Measurements from ENCODE around the gene CAPZB. TPM values are rescaled to one million over a fixed set of nuclear protein-coding genes. Genes with fewer than 3 reads are reported as not detected.

The CAPZB gene
- polyA plus RNA-seq, 3 donors, result 229 to 280 (median 234) TPM

DNA sequence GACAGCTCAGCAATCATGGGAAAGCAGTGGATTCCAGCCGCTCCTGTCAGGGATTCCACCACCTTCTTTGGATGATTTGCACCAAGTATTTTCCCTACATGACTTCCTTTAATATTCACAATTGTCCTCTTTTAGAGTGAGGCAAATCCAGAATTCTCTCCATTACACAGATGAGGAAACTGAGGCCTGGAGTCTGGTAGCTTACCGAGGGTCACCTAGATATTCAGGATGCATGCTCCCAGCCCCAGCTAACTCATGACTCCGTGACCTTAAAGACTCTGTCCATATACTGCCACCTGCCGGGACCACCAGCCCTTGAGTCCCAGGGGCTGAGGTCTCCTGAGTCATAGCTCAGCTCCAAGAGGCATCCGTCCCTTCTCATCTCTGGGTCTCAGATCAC lies 80.6 kb downstream of the CAPZB start:
- DNase-seq (ENCODE audit: extremely low read depth in 1 of 11, low read depth in 9 of 11, low spot score in 4 of 11), result no peak

DNA sequence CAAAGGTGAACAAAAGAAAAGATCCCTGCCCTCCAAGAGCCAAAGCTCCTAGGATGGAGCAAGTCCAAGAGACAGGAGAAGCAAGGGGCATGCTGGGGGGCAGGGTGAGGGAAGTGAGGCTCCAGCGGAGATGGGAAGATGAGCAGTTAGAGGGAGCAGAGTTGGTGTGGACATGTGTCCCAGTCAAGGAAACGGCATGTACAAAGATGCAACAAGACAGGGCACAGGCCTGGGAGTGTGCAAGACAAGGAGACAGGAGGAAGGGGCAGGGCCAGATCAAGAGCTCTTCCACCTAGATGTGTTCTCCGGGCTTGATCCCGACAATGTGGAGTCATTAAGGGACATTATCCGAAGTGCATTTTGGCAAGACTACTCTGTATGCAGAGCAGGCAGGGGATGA lies 82.1 kb downstream of the CAPZB start:
- DNase-seq (ENCODE audit: extremely low read depth in 1 of 11, low read depth in 9 of 11, low spot score in 4 of 11), result no peak

DNA sequence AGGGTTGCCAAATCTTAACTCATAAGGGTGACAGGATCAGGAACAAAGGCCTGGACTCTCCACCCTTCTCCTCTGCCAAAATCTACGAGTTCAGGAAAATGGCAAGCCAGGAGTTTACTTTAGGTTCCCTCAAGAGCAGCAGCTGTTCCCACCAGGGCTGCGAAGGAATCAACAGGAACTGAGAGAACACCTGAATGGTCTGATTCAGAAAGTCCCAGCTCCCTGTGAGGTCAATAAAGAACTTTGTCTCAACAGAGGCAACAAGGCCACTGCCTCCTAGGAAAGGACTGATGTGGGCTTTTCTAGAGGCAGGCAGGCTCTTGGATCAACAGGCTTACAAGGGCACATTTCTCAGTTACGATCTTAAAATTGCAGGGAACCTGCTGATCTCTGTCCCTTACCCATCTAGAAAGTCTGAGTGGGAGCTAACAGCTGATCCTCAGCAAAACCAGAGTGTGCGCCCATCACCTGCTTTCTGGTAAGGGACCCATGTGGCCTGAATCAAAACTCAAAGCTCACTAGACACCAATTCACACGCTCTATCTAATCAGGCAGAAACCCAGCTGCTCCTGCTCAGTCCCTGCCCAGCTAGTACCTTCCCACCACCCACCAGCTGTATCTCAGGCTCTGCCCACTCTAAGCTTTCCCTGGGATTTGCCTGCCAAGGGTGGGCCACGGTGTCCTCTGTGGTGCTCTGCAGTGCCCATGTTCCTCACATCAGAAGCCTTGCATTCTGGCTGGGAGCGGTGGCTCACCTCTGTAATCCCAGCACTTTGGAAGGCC lies 83.1 kb downstream of the CAPZB start:
- DNase-seq (ENCODE audit: extremely low read depth in 1 of 11, low read depth in 9 of 11, low spot score in 4 of 11), result no peak

DNA sequence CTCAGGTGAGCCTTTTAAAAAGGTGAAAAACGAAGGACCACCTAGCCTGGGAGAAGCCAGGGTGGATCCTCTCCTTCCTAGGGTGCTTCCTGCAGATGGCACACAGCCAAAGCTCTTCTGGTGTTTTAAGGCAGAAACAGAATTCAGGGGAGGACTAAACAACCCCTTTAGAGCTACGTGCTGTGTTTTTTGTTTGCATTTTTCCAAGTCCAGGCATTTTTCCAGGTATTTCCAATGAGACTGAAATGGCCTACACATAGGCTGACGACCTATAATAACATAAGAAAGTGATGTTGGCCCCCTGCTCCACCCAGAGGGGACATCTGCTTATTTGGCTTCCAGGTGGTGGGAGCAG lies 83.8 kb downstream of the CAPZB start:
- no peak for DNase-seq (ENCODE audit: extremely low read depth in 1 of 11, low read depth in 9 of 11, low spot score in 4 of 11)

DNA sequence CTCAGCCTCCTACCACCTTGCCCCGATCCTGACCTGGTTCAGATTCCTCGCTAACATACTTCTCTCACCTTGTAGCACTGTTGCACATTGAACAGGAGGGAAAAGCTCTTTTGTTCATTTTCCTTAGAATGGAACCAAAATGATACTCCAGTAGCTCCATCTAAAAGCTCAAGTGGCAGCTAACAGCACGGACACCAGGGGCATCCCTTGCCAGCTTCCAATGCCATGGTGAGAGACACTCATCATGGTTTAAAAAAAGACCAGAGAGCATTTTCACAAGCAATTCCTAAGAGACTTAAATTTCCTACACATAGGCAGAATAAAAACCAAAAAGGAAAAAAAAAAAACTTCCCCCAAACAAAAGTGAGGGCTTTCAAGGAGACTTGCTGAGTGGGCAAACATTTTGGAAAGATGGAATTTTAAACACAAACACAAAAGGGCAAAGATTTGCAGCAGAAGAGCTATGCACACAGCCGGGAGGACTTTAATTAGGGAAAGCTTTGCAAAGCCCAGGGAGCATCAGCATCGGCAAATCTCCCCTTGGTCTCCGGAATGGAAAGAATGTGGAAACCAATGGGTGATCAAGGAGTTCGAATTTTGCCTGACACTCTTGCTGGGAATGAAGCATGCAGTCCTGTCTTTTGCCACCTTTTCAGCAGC lies 84.3 kb downstream of the CAPZB start:
- no peak for DNase-seq (ENCODE audit: extremely low read depth in 1 of 11, low read depth in 9 of 11, low spot score in 4 of 11)

DNA sequence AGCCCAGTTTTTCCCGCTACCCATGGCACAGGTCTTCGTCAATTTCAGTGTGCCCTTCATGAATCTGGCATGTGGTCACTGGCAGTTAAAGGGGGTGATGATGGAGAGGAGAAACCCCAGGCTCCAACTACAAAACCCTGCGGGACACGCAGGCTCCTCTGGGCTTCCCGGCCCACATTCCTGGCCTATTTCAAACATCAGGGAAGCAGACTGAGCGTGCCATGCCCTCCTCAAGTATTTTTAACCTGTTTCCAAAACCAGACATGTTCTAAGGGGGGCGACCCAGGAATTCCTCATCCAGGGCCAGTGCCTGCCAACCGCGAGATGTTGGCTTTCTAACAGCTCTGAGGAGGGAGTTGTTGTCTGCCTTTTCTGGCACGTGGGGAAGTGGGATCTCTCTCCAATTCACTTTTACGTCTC lies 85.1 kb downstream of the CAPZB start:
- DNase-seq (ENCODE audit: extremely low read depth in 1 of 11, low read depth in 9 of 11, low spot score in 4 of 11), result no peak

DNA sequence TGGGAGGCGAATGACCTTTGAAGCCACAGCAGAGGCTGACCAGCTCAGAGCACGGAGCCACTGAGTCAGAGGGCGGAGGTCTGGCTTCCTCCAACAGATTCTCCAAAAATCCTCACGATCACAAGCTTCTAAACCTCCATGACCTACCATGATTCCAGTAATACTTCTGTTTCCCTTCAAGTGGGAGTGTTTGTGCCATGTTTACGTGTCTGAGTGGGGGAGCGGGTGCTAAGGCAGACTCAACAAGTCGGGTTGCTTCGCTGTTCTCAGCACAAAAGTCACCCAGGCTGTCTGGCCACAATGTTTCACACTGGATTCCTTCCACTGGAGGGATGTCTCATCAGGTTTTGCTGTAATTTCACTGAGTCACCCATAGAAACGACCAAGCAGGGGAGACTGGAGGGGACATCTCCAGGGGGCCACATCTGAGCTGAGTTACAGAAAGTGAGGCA lies 87.0 kb downstream of the CAPZB start:
- no peak for DNase-seq (ENCODE audit: extremely low read depth in 1 of 11, low read depth in 9 of 11, low spot score in 4 of 11)

DNA sequence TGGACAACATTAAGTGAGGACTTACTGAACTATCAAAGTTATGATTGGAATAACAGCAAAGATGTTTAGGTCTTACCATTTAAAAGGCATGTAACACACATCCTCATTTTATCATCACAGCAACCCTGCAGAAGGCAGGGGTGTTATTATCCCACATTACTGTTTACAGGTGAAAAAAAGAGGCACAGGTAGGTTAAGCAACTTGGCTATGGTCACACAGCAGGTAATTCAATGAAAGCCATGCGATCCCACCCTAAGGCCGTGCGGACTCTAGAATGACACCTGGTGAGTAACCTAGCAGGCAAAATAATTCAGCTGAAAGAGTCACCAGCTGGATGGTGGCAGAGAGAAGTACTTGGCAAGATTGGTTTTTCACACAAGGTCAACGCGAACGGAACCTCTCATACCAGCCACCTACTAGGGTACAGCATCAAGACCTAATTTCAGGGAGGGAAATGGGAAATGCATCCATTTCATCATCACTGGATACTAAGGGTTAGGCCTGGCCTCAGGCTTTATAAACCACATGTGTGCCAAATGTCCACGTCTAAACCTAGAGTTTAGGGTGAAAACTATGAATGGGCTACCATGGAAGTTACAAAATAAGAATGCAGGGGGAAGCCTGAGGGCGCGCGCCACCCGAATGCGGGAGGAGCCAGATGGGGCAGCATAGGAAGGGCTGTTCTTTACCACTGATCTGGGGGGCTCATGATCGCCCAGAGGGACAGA lies 88.0 kb downstream of the CAPZB start:
- DNase-seq (ENCODE audit: extremely low read depth in 1 of 11, low read depth in 9 of 11, low spot score in 4 of 11), result no peak

DNA sequence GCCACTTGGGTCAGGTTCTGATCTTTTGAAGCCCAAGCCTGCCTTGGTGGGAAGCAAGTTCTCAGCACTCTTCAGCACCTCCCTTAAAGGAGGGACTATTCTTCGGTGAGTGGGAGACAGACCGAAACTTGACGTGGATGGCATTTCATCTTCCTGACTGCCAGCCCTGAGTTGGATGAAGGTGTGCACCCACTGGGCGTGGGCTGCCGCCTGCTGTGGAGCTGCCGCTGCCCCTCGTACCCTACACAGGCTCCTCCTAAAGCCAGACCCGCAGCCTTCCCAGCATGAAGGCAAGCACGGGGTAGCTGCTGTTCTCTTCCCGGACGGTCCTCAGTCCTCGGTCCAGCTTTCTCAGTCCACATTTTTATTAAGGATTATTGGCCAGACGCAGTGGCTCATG lies 89.1 kb downstream of the CAPZB start:
- DNase-seq (ENCODE audit: extremely low read depth in 1 of 11, low read depth in 9 of 11, low spot score in 4 of 11), result no peak

DNA sequence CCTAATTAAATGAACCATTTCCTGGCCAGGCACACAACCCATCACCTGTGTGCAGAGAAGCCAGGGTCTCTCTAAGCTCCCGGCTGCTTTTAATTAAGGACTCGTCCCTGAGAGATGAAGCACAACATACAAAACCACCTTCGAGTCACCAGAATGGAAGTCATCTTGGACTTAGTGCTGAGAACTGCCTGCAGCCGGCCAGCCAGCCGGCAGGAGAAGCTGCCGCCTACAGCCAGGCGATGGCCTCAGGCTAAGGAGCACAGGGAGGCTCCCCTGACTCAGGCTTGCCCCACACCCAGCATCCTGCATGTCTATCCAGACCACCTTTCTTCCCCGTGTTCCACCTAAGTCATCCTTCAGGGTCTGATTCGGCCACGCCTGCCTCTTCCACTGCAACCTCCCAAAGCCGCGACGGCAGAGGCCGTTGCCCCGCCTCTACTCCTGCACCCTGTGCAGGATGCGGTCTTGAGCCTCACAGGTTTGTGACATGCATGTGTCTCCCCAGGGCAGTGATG lies 89.6 kb downstream of the CAPZB start:
- DNase-seq (ENCODE audit: extremely low read depth in 1 of 11, low read depth in 9 of 11, low spot score in 4 of 11), result no peak

DNA sequence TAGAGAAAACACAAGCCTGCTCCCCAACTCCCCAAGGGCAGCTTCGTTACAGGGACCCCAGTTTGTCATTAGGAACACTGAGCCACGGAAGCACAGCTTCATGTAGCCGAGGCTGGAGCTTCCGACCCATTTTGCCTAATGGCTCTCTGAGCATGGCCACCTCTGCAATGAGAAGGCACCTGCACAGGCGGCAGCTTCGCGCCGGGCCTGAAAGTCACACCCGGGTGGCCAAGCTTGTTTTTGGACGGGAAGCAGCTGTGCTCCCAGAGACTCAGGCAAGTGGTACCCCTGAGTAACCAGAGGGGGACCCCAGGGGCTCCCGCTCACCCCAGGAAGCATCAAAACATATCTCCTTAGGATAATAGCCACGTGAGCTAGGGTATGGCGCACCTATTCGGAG lies 92.3 kb downstream of the CAPZB start:
- no peak for DNase-seq (ENCODE audit: extremely low read depth in 1 of 11, low read depth in 9 of 11, low spot score in 4 of 11)

DNA sequence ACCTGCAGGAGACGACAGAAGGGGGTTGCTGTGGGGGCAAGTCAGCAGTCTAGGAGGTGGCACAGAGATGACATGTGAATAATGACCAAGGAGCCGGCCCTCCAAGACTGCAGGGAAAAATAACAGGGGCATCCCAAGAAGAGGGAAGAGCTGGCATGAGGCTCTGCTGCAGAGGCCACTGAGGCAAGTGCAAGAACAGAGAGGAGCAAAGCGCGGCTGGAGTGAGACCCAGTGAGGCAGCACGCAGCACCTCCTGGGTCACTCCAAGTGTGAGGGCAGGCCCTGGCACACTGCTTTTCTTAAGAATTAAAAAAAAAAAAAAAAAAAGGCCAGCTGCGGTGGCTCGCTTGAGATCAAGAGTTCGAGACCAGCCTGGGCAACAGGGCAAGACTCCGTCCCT lies 93.1 kb downstream of the CAPZB start:
- no peak for DNase-seq (ENCODE audit: extremely low read depth in 1 of 11, low read depth in 9 of 11, low spot score in 4 of 11)

DNA sequence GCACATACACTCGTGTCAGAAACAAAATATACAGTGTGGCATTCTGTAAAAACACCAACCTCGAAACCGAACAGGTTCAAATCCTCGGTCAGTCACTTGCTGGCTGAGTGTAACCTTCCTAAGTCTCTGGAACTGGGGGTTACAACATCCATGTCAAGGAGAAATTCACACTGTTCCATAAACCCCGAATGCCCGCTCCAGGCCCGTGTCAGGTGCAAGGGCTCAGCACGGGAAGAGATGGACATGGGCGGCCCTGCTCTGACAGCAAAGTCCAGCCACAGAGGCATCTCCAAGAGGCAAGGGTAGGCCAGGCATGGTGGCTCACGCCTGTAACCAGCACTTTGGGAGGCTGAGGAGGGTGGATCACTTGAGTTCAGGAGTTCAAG lies 93.8 kb downstream of the CAPZB start:
- DNase-seq (ENCODE audit: extremely low read depth in 1 of 11, low read depth in 9 of 11, low spot score in 4 of 11), result no peak

DNA sequence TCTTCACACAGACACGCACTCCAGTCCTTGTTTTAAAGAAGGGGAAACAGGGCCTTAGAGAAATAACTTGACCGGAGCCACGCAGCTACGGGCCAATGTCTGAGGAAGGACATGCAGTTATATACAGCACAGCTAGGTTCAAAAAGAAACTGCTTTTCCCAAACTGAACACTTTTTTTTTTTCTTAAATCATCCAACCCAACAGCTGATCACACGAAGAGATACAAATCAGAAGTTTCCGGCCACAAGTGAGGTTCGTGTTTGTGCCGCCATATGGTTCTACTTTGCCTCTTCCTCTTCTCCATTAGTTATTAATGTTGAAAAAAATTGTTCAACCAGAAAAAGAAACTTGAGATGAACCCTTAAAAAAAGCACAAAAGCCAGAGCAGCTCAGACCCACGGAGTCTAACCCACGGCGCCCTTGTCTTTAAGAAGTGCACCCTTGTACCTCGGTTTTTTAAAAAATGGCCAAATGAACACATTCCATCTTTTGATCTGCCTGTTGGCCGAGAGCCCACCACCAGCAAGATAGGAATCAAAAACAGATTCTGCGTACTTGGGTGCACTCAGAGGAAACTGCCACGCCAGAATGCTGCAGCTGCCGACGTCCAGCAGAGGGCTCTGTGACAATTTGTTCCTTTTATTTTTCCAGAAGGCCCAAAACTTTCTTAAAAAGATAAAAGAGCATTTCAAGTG lies 94.3 kb downstream of the CAPZB start:
- peak; percentile 50 to 74 (median 67) for DNase-seq (ENCODE audit: extremely low read depth in 1 of 11, low read depth in 9 of 11, low spot score in 4 of 11)

DNA sequence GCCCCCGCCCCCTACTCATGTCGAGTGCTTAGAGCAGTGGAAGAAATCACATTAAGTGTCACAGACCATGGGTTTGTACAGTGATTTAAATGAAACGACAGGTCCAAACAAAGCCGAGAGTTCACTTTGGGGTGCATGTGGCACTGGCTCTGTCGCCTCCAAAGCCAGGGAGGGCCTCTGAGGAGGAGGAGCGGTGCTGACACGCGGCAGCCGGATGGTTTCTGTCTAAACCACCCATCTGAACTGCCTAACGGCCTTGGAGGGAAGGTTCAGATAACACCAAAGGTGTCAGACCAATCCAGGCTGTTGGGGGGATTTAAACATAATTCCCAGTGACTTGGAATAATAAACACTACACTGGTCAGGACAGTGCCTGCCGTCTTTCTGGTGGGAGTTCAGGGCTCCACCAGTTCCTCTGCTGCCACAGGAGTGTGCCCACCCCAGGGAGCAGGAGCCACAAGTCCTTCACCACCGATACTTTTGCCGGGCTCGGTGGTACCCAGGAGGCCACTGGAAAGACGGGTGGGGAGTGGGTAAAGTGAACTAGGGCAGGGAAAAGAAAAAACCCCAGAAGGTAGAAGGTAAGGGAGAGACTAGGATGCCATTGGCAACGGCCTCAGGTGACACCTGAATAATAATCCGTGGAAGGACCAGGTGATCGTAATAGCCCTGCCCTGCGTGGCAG lies 95.0 kb downstream of the CAPZB start:
- peak in 3 of 11 donors; percentile 36 to 43 (median 41) for DNase-seq (ENCODE audit: extremely low read depth in 1 of 11, low read depth in 9 of 11, low spot score in 4 of 11)

DNA sequence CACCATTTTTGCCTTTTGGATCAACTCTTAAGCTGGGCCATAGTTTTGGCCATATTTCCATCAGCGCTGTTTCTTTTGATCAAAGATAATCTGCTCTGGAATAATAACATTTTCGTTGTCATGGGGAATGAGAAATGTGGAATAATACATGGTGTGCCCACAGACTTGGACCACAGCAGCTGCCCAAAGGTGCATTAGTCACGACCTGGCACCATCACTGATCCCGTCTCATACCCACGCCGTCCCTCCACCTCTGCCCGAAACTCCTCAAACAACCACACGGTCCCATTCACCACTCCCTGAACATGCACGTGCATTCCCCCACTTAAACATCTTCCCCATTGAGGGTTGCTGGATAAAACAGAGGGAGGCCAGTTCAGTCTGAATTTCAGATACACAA lies 96.4 kb downstream of the CAPZB start:
- DNase-seq (ENCODE audit: extremely low read depth in 1 of 11, low read depth in 9 of 11, low spot score in 4 of 11), result no peak

DNA sequence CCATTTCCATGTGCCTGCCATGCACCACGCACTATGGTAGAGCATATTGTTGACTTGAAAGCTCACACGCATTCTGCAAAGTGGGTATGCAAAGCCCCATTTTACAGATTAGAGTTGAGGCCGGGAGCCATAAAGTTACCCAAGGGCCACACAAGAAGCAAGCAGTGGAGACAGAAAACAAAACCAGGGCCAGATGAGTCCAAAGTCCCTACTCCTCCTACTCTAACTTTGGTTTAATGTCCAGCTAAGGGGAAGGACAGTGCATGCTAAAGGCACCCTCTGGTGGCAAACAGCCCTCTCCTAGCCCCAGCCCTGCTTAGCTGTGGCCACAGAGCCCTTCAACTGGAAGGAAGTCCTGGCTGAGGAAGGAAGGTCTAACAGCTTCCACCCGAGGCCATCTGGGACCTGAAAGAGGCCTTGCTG lies 98.3 kb downstream of the CAPZB start:
- no peak for DNase-seq (ENCODE audit: extremely low read depth in 1 of 11, low read depth in 9 of 11, low spot score in 4 of 11)

DNA sequence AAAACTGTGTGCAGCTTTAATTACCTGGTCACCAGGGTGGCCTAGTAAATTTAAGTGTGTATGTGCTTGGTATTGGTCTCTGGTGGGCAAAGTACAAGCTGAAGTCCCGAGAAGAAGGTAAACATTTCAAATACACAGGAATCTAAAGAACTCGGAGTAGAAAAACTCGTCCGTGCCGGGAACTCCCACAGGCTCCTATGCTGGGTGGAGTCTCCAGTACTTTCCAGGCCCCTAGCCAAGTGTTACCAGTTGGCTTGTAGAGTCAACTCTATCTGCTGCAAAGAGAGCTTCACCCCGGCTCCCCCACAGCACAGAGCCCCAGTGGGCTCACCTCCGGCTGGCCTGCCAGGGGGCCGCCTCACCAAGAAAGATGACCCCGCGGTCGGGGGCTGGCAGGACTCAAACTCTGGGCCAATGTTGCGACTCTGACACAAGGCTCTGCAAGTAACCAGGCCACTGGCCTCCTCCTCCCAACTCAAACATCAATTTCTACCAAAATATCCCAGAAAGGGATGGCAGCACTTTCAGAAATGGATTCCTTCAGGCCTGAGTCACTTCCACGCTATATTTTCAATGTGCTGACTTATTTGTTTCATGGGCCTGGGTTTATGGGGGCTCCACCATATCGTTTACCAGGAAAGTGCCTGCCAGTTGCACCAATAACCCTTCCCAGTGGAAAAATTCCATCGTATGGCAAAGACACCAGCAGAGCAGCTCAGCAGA lies 99.3 kb downstream of the CAPZB start:
- DNase-seq (ENCODE audit: extremely low read depth in 1 of 11, low read depth in 9 of 11, low spot score in 4 of 11), result no peak
